ENCODE results near the gene PTPMT1.

DNA sequence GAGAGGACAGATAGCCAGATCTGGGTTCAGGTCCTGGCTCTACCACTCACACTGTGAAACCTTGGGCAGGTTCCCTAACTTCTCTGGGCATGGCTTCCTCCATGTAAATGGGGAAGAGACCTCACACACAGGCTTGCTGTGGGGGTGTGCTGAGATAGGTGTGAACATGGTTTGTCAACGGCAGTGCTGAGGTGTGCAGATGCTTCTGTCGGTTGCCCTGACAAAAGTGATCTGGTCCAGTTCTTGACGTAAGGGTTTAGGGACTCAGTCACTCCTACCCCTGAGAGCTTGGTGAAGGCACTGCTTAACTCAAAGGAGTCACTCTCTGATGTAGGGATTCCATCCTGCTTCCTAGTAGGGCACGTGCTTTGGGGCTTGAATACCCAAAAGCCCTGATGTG lies 26.9 kb downstream of the PTPMT1 start:
- TF ChIP-seq, protein P1, sequence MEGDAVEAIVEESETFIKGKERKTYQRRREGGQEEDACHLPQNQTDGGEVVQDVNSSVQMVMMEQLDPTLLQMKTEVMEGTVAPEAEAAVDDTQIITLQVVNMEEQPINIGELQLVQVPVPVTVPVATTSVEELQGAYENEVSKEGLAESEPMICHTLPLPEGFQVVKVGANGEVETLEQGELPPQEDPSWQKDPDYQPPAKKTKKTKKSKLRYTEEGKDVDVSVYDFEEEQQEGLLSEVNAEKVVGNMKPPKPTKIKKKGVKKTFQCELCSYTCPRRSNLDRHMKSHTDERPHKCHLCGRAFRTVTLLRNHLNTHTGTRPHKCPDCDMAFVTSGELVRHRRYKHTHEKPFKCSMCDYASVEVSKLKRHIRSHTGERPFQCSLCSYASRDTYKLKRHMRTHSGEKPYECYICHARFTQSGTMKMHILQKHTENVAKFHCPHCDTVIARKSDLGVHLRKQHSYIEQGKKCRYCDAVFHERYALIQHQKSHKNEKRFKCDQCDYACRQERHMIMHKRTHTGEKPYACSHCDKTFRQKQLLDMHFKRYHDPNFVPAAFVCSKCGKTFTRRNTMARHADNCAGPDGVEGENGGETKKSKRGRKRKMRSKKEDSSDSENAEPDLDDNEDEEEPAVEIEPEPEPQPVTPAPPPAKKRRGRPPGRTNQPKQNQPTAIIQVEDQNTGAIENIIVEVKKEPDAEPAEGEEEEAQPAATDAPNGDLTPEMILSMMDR (IDR thresholded peaks at IDR 0.05) = no peak
- TF ChIP-seq, protein P2, sequence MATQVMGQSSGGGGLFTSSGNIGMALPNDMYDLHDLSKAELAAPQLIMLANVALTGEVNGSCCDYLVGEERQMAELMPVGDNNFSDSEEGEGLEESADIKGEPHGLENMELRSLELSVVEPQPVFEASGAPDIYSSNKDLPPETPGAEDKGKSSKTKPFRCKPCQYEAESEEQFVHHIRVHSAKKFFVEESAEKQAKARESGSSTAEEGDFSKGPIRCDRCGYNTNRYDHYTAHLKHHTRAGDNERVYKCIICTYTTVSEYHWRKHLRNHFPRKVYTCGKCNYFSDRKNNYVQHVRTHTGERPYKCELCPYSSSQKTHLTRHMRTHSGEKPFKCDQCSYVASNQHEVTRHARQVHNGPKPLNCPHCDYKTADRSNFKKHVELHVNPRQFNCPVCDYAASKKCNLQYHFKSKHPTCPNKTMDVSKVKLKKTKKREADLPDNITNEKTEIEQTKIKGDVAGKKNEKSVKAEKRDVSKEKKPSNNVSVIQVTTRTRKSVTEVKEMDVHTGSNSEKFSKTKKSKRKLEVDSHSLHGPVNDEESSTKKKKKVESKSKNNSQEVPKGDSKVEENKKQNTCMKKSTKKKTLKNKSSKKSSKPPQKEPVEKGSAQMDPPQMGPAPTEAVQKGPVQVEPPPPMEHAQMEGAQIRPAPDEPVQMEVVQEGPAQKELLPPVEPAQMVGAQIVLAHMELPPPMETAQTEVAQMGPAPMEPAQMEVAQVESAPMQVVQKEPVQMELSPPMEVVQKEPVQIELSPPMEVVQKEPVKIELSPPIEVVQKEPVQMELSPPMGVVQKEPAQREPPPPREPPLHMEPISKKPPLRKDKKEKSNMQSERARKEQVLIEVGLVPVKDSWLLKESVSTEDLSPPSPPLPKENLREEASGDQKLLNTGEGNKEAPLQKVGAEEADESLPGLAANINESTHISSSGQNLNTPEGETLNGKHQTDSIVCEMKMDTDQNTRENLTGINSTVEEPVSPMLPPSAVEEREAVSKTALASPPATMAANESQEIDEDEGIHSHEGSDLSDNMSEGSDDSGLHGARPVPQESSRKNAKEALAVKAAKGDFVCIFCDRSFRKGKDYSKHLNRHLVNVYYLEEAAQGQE (IDR thresholded peaks at IDR 0.05) = no peak
- no peak for TF ChIP-seq POLR2A (IDR thresholded peaks at IDR 0.05; ENCODE audit: low read length)
- TF ChIP-seq CHD2 (IDR thresholded peaks at IDR 0.05; ENCODE audit: low read length, partially characterized antibody) = no peak
- no peak for TF ChIP-seq NFE2L2 (conservative IDR thresholded peaks at IDR 0.05; ENCODE audit: low read length)

Measured in A549 (cell line).